K562 (cell line): Measurements from ENCODE around the gene ANTXRL. TPM values are rescaled to one million over a fixed set of nuclear protein-coding genes. Genes with fewer than 3 reads are reported as not detected.

Experiments
- ATAC-seq: fragments of 200-7000 bp; cut with Tn5 transposase; 3 replicates; pipeline ENCODE4 v1.9.1; 2020; ENCODE audit warnings: moderate library complexity
- BruUV-seq: library from RNA; stranded (reverse); fragments of 400-500 nt; replicated peaks from 2 replicates; lab custom pipeline; 2021; lab: Mats Ljungman, UMichigan
- CTCF ChIA-PET: fragments of 300-600 bp; formaldehyde crosslinking; extraction: SDS; loops from one replicate; lab custom pipeline; 2021; ENCODE audit warnings: low intra/inter-chr PET ratio; lab: Yijun Ruan, JAX
- POLR2A ChIA-PET: fragments of 300-600, 350-650 bp; sonication (Branson Sonifier 250); formaldehyde crosslinking; extraction: SDS; loops from one replicate; lab custom pipeline; 2021; ENCODE audit warnings: antibody characterized with exemption, inconsistent platforms; lab: Yijun Ruan, JAX
- DNase-seq, 4 experiments: peaks; one replicate each; pipeline versions ENCODE4 v3.0.0 to v3.0.0-alpha.2; 2011 to 2018; ENCODE audit warnings: low spot score in 3 of 4, mixed read lengths in 3 of 4; ENCODE audit errors: extremely low read depth in 1 of 4
- FAIRE-seq: peaks from 2 replicates; lab custom pipeline; 2011; peaks lifted over from hg19 to GRCh38; lab: Jason Lieb, UNC
- H2AFZ ChIP-seq: 2 replicates; pipeline ENCODE4 v1.6.0; 2011; ENCODE audit warnings: low read depth, low read length, control low read depth, inconsistent platforms
- H3K27ac ChIP-seq: fragments of 200-600 bp; 3 replicates; pipeline ENCODE4 v1.8.0; 2011; ENCODE audit warnings: low read depth, mild to moderate bottlenecking, control low read depth, inconsistent platforms, low read length, moderate library complexity, mixed read lengths; ENCODE audit errors: extremely low read depth
- H3K27me3 ChIP-seq, 2 experiments: fragments of 300-600 bp in 1 of 2; 2 replicates in 1 of 2; 3 replicates in 1 of 2; pipeline versions ENCODE4 v1.6.0 to v1.8.0; 2011; ENCODE audit warnings: inconsistent platforms in 2 of 2, low read length in 2 of 2, mild to moderate bottlenecking in 1 of 2, mixed read lengths in 1 of 2, moderate library complexity in 1 of 2; ENCODE audit not compliant: control insufficient read depth in 2 of 2, insufficient read depth in 2 of 2
- H3K36me3 ChIP-seq: fragments of 300-600 bp; 3 replicates; pipeline ENCODE4 v1.8.0; 2011; ENCODE audit warnings: mild to moderate bottlenecking, low read length, inconsistent platforms; ENCODE audit not compliant: control insufficient read depth, insufficient read depth
- H3K4me1 ChIP-seq, 2 experiments: fragments of 200-600 bp in 1 of 2; replicated peaks in 1 of 2; 2 replicates in 1 of 2; 3 replicates in 1 of 2; pipeline versions ENCODE4 v1.5.1 to v1.8.0; 2011; ENCODE audit warnings: inconsistent platforms in 2 of 2, low read length in 2 of 2, mild to moderate bottlenecking in 1 of 2, mixed read lengths in 1 of 2, moderate library complexity in 1 of 2; ENCODE audit not compliant: control insufficient read depth in 2 of 2, insufficient read depth in 2 of 2
- H3K4me2 ChIP-seq: 2 replicates; pipeline ENCODE4 v1.6.1; 2011; ENCODE audit warnings: low read length, control low read depth, inconsistent platforms, mixed read lengths; ENCODE audit not compliant: insufficient read depth
- H3K4me3 ChIP-seq: fragments of 200-600 bp; sonication (generic), shearing (Covaris generic); 2 replicates; pipeline ENCODE4 v1.5.1; 2016; ENCODE audit warnings: control low read depth, inconsistent platforms
- H3K79me2 ChIP-seq: fragments of 200-600 bp; 3 replicates; pipeline ENCODE4 v1.8.0; 2011; ENCODE audit warnings: low read length, inconsistent platforms; ENCODE audit not compliant: control insufficient read depth, insufficient read depth
- H3K9ac ChIP-seq, 2 experiments: 2 replicates each; pipeline versions ENCODE4 v1.6.0 to v1.6.1; 2011; ENCODE audit warnings: low read depth in 2 of 2, low read length in 2 of 2, control low read depth in 1 of 2, inconsistent platforms in 1 of 2, mild to moderate bottlenecking in 1 of 2, mixed read lengths in 1 of 2; ENCODE audit not compliant: insufficient read depth in 1 of 2
- H3K9me1 ChIP-seq: one replicate; pipeline ENCODE4 v1.6.0; 2011; ENCODE audit warnings: inconsistent platforms, mild to moderate bottlenecking, low read length, moderate library complexity; ENCODE audit not compliant: control insufficient read depth, insufficient read depth
- H3K9me3 ChIP-seq: replicated peaks from 2 replicates; pipeline ENCODE4 v1.5.1; 2011; ENCODE audit warnings: low read depth, low read length, inconsistent platforms; ENCODE audit not compliant: control insufficient read depth, insufficient read depth
- H4K20me1 ChIP-seq: replicated peaks from 2 replicates; pipeline ENCODE4 v1.6.1; 2011; ENCODE audit warnings: low read length, inconsistent platforms, mixed read lengths; ENCODE audit not compliant: control insufficient read depth, insufficient read depth
- BDP1 ChIP-seq: IDR thresholded peaks from 3 replicates; pipeline ENCODE4 v1.6.1; 2011; ENCODE audit not compliant: insufficient read length, insufficient read depth
- CREB5 ChIP-seq: fragments of 250-450 bp; sonication (Bioruptor Pico); IDR thresholded peaks from 2 replicates; pipeline ENCODE4 v1.5.0; 2020; ENCODE audit warnings: mild to moderate bottlenecking
- NFRKB ChIP-seq: fragments of 450-650 bp; IDR thresholded peaks from 2 replicates; pipeline ENCODE4 v1.6.1; 2016; ENCODE audit warnings: low read depth
- PTRF ChIP-seq: fragments of 450-650 bp; IDR thresholded peaks from 2 replicates; pipeline ENCODE4 v1.6.1; 2016; ENCODE audit warnings: mild to moderate bottlenecking, missing genetic modification characterization, missing compliant biosample characterization
- RREB1 ChIP-seq: fragments of 250-450 bp; sonication (Bioruptor Pico); IDR thresholded peaks from 2 replicates; pipeline ENCODE4 v1.4.0; 2020
- TEAD1 ChIP-seq, 2 experiments: fragments of 450-650 bp in 1 of 2; sonication (generic) in 1 of 2; formaldehyde crosslinking; IDR thresholded peaks; 2 replicates each; pipeline versions ENCODE4 v1.4.0 to v1.8.0; 2020 to 2022; ENCODE audit warnings: mild to moderate bottlenecking in 2 of 2, missing genetic modification reagents in 1 of 2
- YY1 ChIP-seq, 3 experiments: IDR thresholded peaks; 2 replicates each; pipeline ENCODE4 v1.6.1; 2011; ENCODE audit warnings: low read length in 2 of 3, mild to moderate bottlenecking in 2 of 3, moderate library complexity in 2 of 3, borderline replicate concordance in 1 of 3, control low read depth in 1 of 3, low read depth in 1 of 3; ENCODE audit not compliant: insufficient read depth in 3 of 3, insufficient replicate concordance in 2 of 3, control insufficient read depth in 1 of 3, insufficient read length in 1 of 3; ENCODE audit errors: extremely low read depth in 1 of 3
- ZNF695 ChIP-seq: fragments of 450-650 bp; formaldehyde crosslinking; IDR thresholded peaks from 2 replicates; pipeline ENCODE4 v1.4.0; 2020; ENCODE audit warnings: mild to moderate bottlenecking, moderate library complexity
- WGBS: fragments of 100-300 bp; shearing (Covaris generic); methylation state at CpG from one replicate; pipeline ENCODE4 v1.1.6; 2016; ENCODE audit warnings: low coverage, mixed read lengths; ENCODE audit not compliant: insufficient coverage; ENCODE audit errors: missing lambda C conversion rate; 5-methylcytosine and 5-hydroxymethylcytosine counted together
- in situ Hi-C: fragments of 300-500 bp; cut with MboI; formaldehyde crosslinking; loops from 4 replicates; pipeline ENCODE4 v1.15.0; 2018; ENCODE audit warnings: inconsistent platforms, mixed read lengths
- intact Hi-C: fragments of 100-400 bp; cut with micrococcal nuclease; formaldehyde crosslinking; loops from 2 replicates; pipeline ENCODE4 v1.14.2; 2022
- polyA plus RNA-seq, 8 experiments: library from polyadenylated mRNA; depleted of rRNA in 4 of 8; stranded (reverse) in 5 of 8; unstranded in 3 of 8; fragments of >200 nt; fragmentation: Nextera tagmentation in 2 of 8; fragmentation: Illumina TruSeq in 1 of 8; extraction: Ambion mirVana in 2 of 8; extraction: Trizol in 1 of 8; gene quantifications; 2 replicates each; pipeline versions ENCODE4 v1.2.1 to v1.2.3, GENCODE V29; 2011 to 2014; ENCODE audit warnings: inconsistent platforms in 1 of 8, missing spikeins in 1 of 8
- total RNA-seq, 7 experiments: library from RNA; depleted of rRNA in 6 of 7; stranded (reverse); fragments of >200 nt in 6 of 7; fragmentation: Illumina TruSeq in 2 of 7; extraction: Trizol in 2 of 7; gene quantifications; 2 replicates each; pipeline versions ENCODE4 v1.2.1 to v1.2.3, GENCODE V29; 2011 to 2021; ENCODE audit warnings: low replicate concordance in 1 of 7

Gene ANTXRL
- total and polyA plus RNA-seq, 9 of the 15 experiments (the other 6 are each of a cell fraction or from before 2014, with no cell fraction given) = not detected

DNA sequence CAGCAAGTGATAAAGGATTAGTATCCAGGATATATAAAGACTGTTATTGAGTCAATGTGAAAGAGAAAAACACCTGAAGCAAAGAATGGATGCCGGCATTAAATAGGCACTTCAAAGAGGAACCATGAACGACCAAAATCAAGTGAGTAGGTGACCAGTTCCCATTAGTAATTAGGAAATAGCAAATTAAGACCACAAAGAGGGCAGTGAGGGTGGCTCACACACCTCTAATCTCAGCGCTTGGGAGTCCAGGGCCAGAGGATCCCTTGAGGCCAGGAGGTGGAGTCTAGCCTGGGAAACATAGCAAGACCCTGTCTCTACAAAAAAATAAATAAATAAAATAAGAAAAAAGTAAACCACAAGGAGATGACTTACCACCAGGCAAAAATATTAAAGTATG is 1.5 kb upstream of the ANTXRL start (continued):
- TF ChIP-seq RREB1 (CRISPR knock-in tag) (no peak), NFRKB (no peak)

DNA sequence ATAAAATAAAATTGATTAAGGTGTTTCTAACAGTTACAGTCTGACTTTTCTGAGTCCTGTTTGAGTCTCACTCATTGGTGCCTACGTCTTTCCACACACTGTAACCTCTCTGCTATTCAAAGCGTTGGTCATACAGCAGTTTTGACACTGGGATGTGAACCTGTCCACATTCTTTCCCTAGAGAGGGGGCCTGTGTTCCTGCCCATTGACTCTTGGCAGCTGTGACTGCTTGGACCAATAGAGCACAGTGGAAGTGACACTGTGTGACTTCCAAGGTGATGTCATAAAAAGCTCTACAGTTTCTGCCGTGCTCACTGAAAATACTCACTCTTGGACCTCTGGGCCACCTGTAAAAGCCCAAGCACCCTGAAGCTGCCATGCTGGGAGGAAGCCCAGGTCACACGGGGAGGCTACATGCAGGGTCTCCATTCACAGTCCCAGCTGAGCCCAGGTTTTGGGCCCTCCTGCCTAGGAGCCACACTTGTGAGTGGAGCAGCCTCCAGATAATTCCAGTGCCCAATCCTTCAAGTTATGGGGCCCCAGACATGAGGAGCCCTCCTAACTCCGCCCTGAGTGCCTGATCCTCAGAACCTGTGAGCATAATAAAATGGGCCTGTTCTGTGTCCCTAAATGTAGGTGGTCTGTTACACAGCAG is 704 bp upstream of the ANTXRL start:
- ATAC-seq (no peak), DNase-seq (no peak), FAIRE-seq (no peak)
- no peak overlapping the region for H2AFZ ChIP-seq
- in situ Hi-C loops = loop anchor here (25.0 kb wide), 1 partner anchor 1601 kb away; no protein-coding TSS in a partner anchor
- H4K20me1 ChIP-seq = 0 out of 2 replicates have a peak, but pooled peaks cover 5% of the 10 kb centered on the region
- no peaks in the 10 kb centered on the region for H3K9me1 ChIP-seq
- no peak overlapping the region for H3K9ac ChIP-seq
- intact Hi-C loops = no loop called here
- TF ChIP-seq PTRF (tag) (no peak), CREB5 (CRISPR knock-in tag) (no peak), ZNF695 (CRISPR knock-in tag) (no peak), TEAD1 (CRISPR knock-in tag; IDR thresholded peaks at IDR 0.05) (no peak), YY1 (IDR thresholded peaks at IDR 0.05; ENCODE audit: borderline replicate concordance in 1 of 3, control insufficient read depth in 1 of 3, extremely low read depth in 1 of 3, insufficient read depth in 3 of 3, insufficient read length in 1 of 3, insufficient replicate concordance in 2 of 3, low read depth in 1 of 3, low read length in 2 of 3) (peak in 1 of 3 experiments; percentile 16), BDP1 (no peak)
- peaks cover 2 to 22% of the 10 kb centered on the region in 2 experiments; a peak in 3 of 5 replicates for H3K4me1 ChIP-seq
- H3K36me3 ChIP-seq = no peaks in the 10 kb centered on the region
- no peaks in the 10 kb centered on the region for H3K9me3 ChIP-seq
- no peak overlapping the region for H3K4me3 ChIP-seq
- no peak overlapping the region for H3K4me2 ChIP-seq
- H3K27ac ChIP-seq = no peak overlapping the region
- peaks cover 33 to 58% of the 10 kb centered on the region in 2 experiments for H3K27me3 ChIP-seq
- CTCF ChIA-PET = no interaction called here
- no peaks in the 10 kb centered on the region for H3K79me2 ChIP-seq
- 20% methylated on average over 5 of the region's 5 CpGs for WGBS
- POLR2A ChIA-PET = interaction anchor here (1.2 kb wide), 1 partner anchor 13 kb away, joined by 4 read pairs; no protein-coding TSS in a partner anchor
- BruUV-seq = no TSS peak
